Measurements from ENCODE around the gene BBS7. TPM values are rescaled to one million over a fixed set of nuclear protein-coding genes. Genes with fewer than 3 reads are reported as not detected.

The BBS7 gene
- total and polyA plus RNA-seq, 2 donors (not counting 1 experiment from before 2014, with no cell fraction given): 22.5 to 22.7 TPM

GRCh38 chr4:121806411-121806810, 63.9 kb downstream of the BBS7 start:
- H4K20me1 ChIP-seq (ENCODE audit: control insufficient read depth, extremely low read depth, insufficient read depth, low read length): no peaks in the 10 kb centered on the region

GRCh38 chr4:121801715-121802075, 68.6 kb downstream of the BBS7 start:
- Histone ChIP-seq H2AFZ (ENCODE audit: low read length) (peak overlapping the region; percentile 95), H3K4me1 (ENCODE audit: control insufficient read depth, extremely low read depth, insufficient read depth, low read length) (peaks cover 4% of the 10 kb centered on the region), H4K20me1 (ENCODE audit: control insufficient read depth, extremely low read depth, insufficient read depth, low read length) (no peaks in the 10 kb centered on the region), H3K9ac (ENCODE audit: insufficient read depth, low read length) (peak overlapping the region; percentile 78), H3K27ac (ENCODE audit: insufficient read depth, low read length) (peak overlapping the region; percentile 87), H3K4me3 (replicated peaks in 1 of 4; ENCODE audit: control extremely low read depth in 1 of 4, insufficient read depth in 1 of 4, low read depth in 3 of 4, low read length in 4 of 4) (peak overlapping the region; percentile 64 to 97 (median 91)), H3K4me2 (ENCODE audit: extremely low read depth, insufficient read depth, low read length) (peak overlapping the region; percentile 90), H3K9me3 (ENCODE audit: control insufficient read depth, insufficient read depth, low read depth, low read length) (no peaks in the 10 kb centered on the region), H3K36me3 (ENCODE audit: control insufficient read depth, insufficient read depth, low read length) (no peaks in the 10 kb centered on the region), H3K27me3 (ENCODE audit: control insufficient read depth, insufficient read depth, low read length) (no peaks in the 10 kb centered on the region), H3K79me2 (ENCODE audit: control insufficient read depth, insufficient read depth, low read length) (peaks cover 19% of the 10 kb centered on the region)
- no peak for DNase-seq (ENCODE audit: low read depth in 2 of 2)
- no peak for TF ChIP-seq EZH2 (IDR thresholded peaks at IDR 0.05; ENCODE audit: low read length, missing control alignments)
- no peak for TF ChIP-seq CTCF (conservative IDR thresholded peaks at IDR 0.05 in 1 of 2, IDR thresholded peaks at IDR 0.05 in 1 of 2; ENCODE audit: low read depth in 1 of 2, low read length in 2 of 2)

More at GRCh38 chr4:121806411-121806810, 63.9 kb downstream of the BBS7 start:
- H3K4me1 ChIP-seq (ENCODE audit: control insufficient read depth, extremely low read depth, insufficient read depth, low read length): peaks cover 4% of the 10 kb centered on the region
- DNase-seq (ENCODE audit: low read depth in 2 of 2): no peak
- no peak overlapping the region for H3K9ac ChIP-seq (ENCODE audit: insufficient read depth, low read length)
- H3K36me3 ChIP-seq (ENCODE audit: control insufficient read depth, insufficient read depth, low read length): peaks cover 2% of the 10 kb centered on the region
- peaks cover 17% of the 10 kb centered on the region for H3K79me2 ChIP-seq (ENCODE audit: control insufficient read depth, insufficient read depth, low read length)
- no peak for TF ChIP-seq EZH2 (IDR thresholded peaks at IDR 0.05; ENCODE audit: low read length, missing control alignments)
- TF ChIP-seq CTCF (conservative IDR thresholded peaks at IDR 0.05 in 1 of 2, IDR thresholded peaks at IDR 0.05 in 1 of 2; ENCODE audit: low read depth in 1 of 2, low read length in 2 of 2): no peak
- no peaks in the 10 kb centered on the region for H3K27me3 ChIP-seq (ENCODE audit: control insufficient read depth, insufficient read depth, low read length)
- no peak overlapping the region for H3K4me2 ChIP-seq (ENCODE audit: extremely low read depth, insufficient read depth, low read length)
- H3K9me3 ChIP-seq (ENCODE audit: control insufficient read depth, insufficient read depth, low read depth, low read length): no peaks in the 10 kb centered on the region
- H2AFZ ChIP-seq (ENCODE audit: low read length): no peak overlapping the region
- H3K4me3 ChIP-seq (replicated peaks in 1 of 4; ENCODE audit: control extremely low read depth in 1 of 4, insufficient read depth in 1 of 4, low read depth in 3 of 4, low read length in 4 of 4): no peak overlapping the region
- H3K27ac ChIP-seq (ENCODE audit: insufficient read depth, low read length): no peak overlapping the region

GRCh38 chr4:121800961-121801714, 69.1 kb downstream of the BBS7 start, which contains the start of gene EXOSC9:
EXOSC9 (plus strand) TSS chr4:121801323; CDS start chr4:121801425, 102 bp downstream.
- H3K79me2 ChIP-seq (ENCODE audit: control insufficient read depth, insufficient read depth, low read length): peaks cover 19% of the 10 kb centered on the region
- TF ChIP-seq EZH2 (IDR thresholded peaks at IDR 0.05; ENCODE audit: low read length, missing control alignments) (no peak), CTCF (conservative IDR thresholded peaks at IDR 0.05 in 1 of 2, IDR thresholded peaks at IDR 0.05 in 1 of 2; ENCODE audit: low read depth in 1 of 2, low read length in 2 of 2) (no peak)
- peak within 1 kb of the TSS; percentile 78 for H3K9ac ChIP-seq (ENCODE audit: insufficient read depth, low read length)
- DNase-seq (ENCODE audit: low read depth in 2 of 2): peak; percentile 92 to 96
- no peaks in the 10 kb centered on the region for H4K20me1 ChIP-seq (ENCODE audit: control insufficient read depth, extremely low read depth, insufficient read depth, low read length)
- no peaks in the 10 kb centered on the region for H3K27me3 ChIP-seq (ENCODE audit: control insufficient read depth, insufficient read depth, low read length)
- H3K9me3 ChIP-seq (ENCODE audit: control insufficient read depth, insufficient read depth, low read depth, low read length): no peaks in the 10 kb centered on the region
- peak within 1 kb of the TSS; percentile 95 for H2AFZ ChIP-seq (ENCODE audit: low read length)
- peak within 1 kb of the TSS; percentile 87 for H3K27ac ChIP-seq (ENCODE audit: insufficient read depth, low read length)
- peak within 1 kb of the TSS; percentile 64 to 97 (median 91) for H3K4me3 ChIP-seq (replicated peaks in 1 of 4; ENCODE audit: control extremely low read depth in 1 of 4, insufficient read depth in 1 of 4, low read depth in 3 of 4, low read length in 4 of 4)
- no peaks in the 10 kb centered on the region for H3K36me3 ChIP-seq (ENCODE audit: control insufficient read depth, insufficient read depth, low read length)
- peaks cover 4% of the 10 kb centered on the region for H3K4me1 ChIP-seq (ENCODE audit: control insufficient read depth, extremely low read depth, insufficient read depth, low read length)
- peak within 1 kb of the TSS; percentile 90 for H3K4me2 ChIP-seq (ENCODE audit: extremely low read depth, insufficient read depth, low read length)
